HepG2 (cell line): ENCODE results near the gene SH3BP2. TPM values are rescaled to one million over a fixed set of nuclear protein-coding genes. Genes with fewer than 3 reads are reported as not detected.

ENCODE experiments used
- CCAR2 ChIP-seq: fragments of 200-400 bp; formaldehyde crosslinking; optimal IDR thresholded peaks from 2 replicates; pipeline ENCODE3; 2018; ENCODE audit warnings: low read depth, mild to moderate bottlenecking, low read length, moderate library complexity
- CEBPB ChIP-seq: IDR thresholded peaks from 2 replicates; pipeline ENCODE4 v1.6.1; 2011; ENCODE audit warnings: low read depth, low read length, improper control_type of control experiment, borderline replicate concordance
- ELF1 ChIP-seq: sonication (generic); formaldehyde crosslinking; IDR thresholded peaks from 2 replicates; pipeline ENCODE4 v1.4.0; 2020; ENCODE audit warnings: missing genetic modification reagents
- MAFF ChIP-seq: IDR thresholded peaks from 2 replicates; pipeline ENCODE4 v1.6.1; 2011; ENCODE audit warnings: low read depth, low read length, improper control_type of control experiment
- NR3C1 ChIP-seq: sonication (generic); formaldehyde crosslinking; IDR thresholded peaks from 2 replicates; pipeline ENCODE4 v1.4.0; 2020; ENCODE audit warnings: missing genetic modification reagents
- PHF21A ChIP-seq: sonication (generic); formaldehyde crosslinking; IDR thresholded peaks from 2 replicates; pipeline ENCODE4 v1.5.0; 2020; ENCODE audit warnings: mild to moderate bottlenecking, missing genetic modification reagents
- PTBP1 ChIP-seq: fragments of 200-400 bp; formaldehyde crosslinking; IDR thresholded peaks from 2 replicates; pipeline ENCODE4 v1.6.1; 2018; ENCODE audit warnings: low read length, low read depth; ENCODE audit not compliant: poor library complexity, severe bottlenecking
- RNF2 ChIP-seq: fragments of 450-650 bp; conservative IDR thresholded peaks from 2 replicates; pipeline ENCODE4 v1.6.1; 2016; ENCODE audit warnings: low read depth
- TOPORS ChIP-seq: sonication (generic); formaldehyde crosslinking; IDR thresholded peaks from 2 replicates; pipeline ENCODE4 v1.8.0; 2023; ENCODE audit warnings: mild to moderate bottlenecking, missing genetic modification reagents
- ZNF124 ChIP-seq: sonication (generic); formaldehyde crosslinking; IDR thresholded peaks from 2 replicates; pipeline ENCODE4 v1.4.0; 2020; ENCODE audit warnings: missing genetic modification reagents
- ZNF136 ChIP-seq: sonication (generic); formaldehyde crosslinking; IDR thresholded peaks from 2 replicates; pipeline ENCODE4 v1.8.1; 2022; ENCODE audit warnings: low read depth, mild to moderate bottlenecking, moderate library complexity, missing genetic modification reagents
- ZNF232 ChIP-seq: sonication (generic); formaldehyde crosslinking; IDR thresholded peaks from 2 replicates; pipeline ENCODE4 v1.4.0; 2020; ENCODE audit warnings: missing genetic modification reagents, borderline replicate concordance
- ZNF30 ChIP-seq: sonication (generic); formaldehyde crosslinking; IDR thresholded peaks from 2 replicates; pipeline ENCODE4 v1.5.0; 2020; ENCODE audit warnings: mild to moderate bottlenecking, missing genetic modification reagents
- ZNF317 ChIP-seq: sonication (generic); formaldehyde crosslinking; IDR thresholded peaks from 2 replicates; pipeline ENCODE4 v1.5.0; 2020; ENCODE audit warnings: mild to moderate bottlenecking, missing genetic modification reagents
- ZNF44 ChIP-seq: sonication (generic); formaldehyde crosslinking; IDR thresholded peaks from 2 replicates; pipeline ENCODE4 v1.5.1; 2020; ENCODE audit warnings: mild to moderate bottlenecking, missing genetic modification reagents
- ZNF674 ChIP-seq: sonication (generic); formaldehyde crosslinking; IDR thresholded peaks from 2 replicates; pipeline ENCODE4 v1.5.0; 2020; ENCODE audit warnings: low read depth, mild to moderate bottlenecking, missing genetic modification reagents
- polyA plus RNA-seq, 8 experiments: library from polyadenylated mRNA; depleted of rRNA in 3 of 8; stranded (reverse) in 7 of 8; unstranded in 1 of 8; fragments of >200 nt; fragmentation: Illumina TruSeq in 4 of 8; extraction: Trizol in 4 of 8; gene quantifications; 2 replicates each; pipeline versions ENCODE4 v1.2.1 to v1.2.3, GENCODE V29; 2011 to 2016; ENCODE audit warnings: low read depth in 4 of 8, missing spikeins in 1 of 8, mixed read lengths in 1 of 8; ENCODE audit not compliant: insufficient read depth in 1 of 8
- total RNA-seq, 5 experiments: library from RNA; depleted of rRNA; stranded (reverse); fragments of >200 nt; fragmentation: Illumina TruSeq; extraction: Trizol; gene quantifications; 2 replicates each; pipeline ENCODE4 v1.2.3, GENCODE V29; 2016; ENCODE audit warnings: low read depth in 1 of 5
- TF ChIP-seq, protein P1 (sequence below): sonication (generic); formaldehyde crosslinking; IDR thresholded peaks from 2 replicates; pipeline ENCODE4 v1.5.1; 2020; ENCODE audit warnings: mild to moderate bottlenecking, missing genetic modification reagents, moderate library complexity
- TF ChIP-seq, protein P2 (sequence below): IDR thresholded peaks from 2 replicates; pipeline ENCODE4 v1.6.1; 2016; ENCODE audit warnings: mild to moderate bottlenecking
- TF ChIP-seq, protein P3 (sequence below), 2 experiments: sonication (generic) in 1 of 2; formaldehyde crosslinking in 1 of 2; IDR thresholded peaks; 2 replicates each; pipeline versions ENCODE4 v1.4.0 to v1.6.1; 2016 to 2020; ENCODE audit warnings: borderline replicate concordance in 1 of 2, low read depth in 1 of 2, mild to moderate bottlenecking in 1 of 2, missing genetic modification reagents in 1 of 2
- TF ChIP-seq, protein P4 (sequence below): sonication (generic); formaldehyde crosslinking; IDR thresholded peaks from 2 replicates; pipeline ENCODE4 v1.4.0; 2020; ENCODE audit warnings: mild to moderate bottlenecking, missing genetic modification reagents

The SH3BP2 gene
- total and polyA plus RNA-seq, 2 of the 13 experiments (the other 11 are each of a cell fraction or from before 2014, with no cell fraction given): 16.9 to 34.5 TPM

DNA sequence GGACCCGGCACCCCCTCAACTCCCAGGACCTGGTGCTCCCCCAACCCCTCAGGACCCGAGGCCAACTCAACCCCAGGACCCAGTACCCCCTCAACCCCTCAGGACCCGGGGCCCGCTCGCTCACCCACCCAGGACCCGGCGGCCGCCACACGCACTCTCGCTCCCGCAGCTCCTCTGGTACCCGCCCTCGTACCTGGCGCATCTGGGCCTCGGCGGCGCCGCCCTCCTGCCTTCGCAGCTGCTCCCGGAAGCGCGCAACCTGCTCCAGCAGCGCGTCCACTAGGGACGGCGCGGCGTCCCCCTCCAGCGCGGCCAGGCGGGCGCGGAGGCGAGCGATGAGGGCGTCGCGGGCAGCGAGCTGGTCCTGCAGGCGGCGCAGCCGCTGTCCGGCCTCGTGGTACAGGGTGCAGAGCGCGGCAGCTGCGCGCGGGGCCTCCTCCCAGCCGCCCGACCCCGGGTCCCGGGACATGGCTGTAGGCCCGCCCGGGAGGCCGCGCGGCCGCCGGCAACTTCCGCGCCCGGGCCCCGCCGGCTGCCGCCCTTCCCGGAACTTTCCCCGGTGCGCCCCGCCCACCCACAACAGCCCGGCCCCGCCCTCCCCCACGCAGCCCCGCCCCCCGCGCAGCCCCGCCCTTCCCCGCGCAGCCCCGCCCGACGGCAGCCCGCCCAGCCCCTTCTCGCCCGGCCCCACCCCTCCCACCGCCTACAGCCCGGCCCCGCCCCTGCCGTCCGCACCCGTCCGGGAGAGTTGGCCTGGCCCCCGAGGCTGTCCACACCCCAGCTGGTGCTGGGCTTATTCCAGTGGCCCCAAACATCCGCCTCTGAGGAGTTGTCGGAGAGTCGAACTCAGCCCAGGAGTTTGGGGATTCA lies 36.8 kb upstream of the SH3BP2 start, which contains the start of gene TNIP2 (continued):
- no peak for TF ChIP-seq CEBPB
- no peak for TF ChIP-seq ZNF30
- TF ChIP-seq, protein P1, sequence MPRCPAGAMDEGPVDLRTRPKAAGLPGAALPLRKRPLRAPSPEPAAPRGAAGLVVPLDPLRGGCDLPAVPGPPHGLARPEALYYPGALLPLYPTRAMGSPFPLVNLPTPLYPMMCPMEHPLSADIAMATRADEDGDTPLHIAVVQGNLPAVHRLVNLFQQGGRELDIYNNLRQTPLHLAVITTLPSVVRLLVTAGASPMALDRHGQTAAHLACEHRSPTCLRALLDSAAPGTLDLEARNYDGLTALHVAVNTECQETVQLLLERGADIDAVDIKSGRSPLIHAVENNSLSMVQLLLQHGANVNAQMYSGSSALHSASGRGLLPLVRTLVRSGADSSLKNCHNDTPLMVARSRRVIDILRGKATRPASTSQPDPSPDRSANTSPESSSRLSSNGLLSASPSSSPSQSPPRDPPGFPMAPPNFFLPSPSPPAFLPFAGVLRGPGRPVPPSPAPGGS (CRISPR knock-in tag): peak; percentile 82; the same call in 1 of the 2 replicates
- TF ChIP-seq MAFF: no peak
- no peak; the same call in 1 of the 2 replicates for TF ChIP-seq PHF21A (CRISPR knock-in tag)
- TF ChIP-seq, protein P2, sequence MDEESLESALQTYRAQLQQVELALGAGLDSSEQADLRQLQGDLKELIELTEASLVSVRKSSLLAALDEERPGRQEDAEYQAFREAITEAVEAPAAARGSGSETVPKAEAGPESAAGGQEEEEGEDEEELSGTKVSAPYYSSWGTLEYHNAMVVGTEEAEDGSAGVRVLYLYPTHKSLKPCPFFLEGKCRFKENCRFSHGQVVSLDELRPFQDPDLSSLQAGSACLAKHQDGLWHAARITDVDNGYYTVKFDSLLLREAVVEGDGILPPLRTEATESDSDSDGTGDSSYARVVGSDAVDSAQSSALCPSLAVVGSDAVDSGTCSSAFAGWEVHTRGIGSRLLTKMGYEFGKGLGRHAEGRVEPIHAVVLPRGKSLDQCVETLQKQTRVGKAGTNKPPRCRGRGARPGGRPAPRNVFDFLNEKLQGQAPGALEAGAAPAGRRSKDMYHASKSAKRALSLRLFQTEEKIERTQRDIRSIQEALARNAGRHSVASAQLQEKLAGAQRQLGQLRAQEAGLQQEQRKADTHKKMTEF (CRISPR knock-in tag): no peak
- TF ChIP-seq ZNF124 (CRISPR knock-in tag): no peak
- TF ChIP-seq CCAR2: no peak
- TF ChIP-seq, protein P3, sequence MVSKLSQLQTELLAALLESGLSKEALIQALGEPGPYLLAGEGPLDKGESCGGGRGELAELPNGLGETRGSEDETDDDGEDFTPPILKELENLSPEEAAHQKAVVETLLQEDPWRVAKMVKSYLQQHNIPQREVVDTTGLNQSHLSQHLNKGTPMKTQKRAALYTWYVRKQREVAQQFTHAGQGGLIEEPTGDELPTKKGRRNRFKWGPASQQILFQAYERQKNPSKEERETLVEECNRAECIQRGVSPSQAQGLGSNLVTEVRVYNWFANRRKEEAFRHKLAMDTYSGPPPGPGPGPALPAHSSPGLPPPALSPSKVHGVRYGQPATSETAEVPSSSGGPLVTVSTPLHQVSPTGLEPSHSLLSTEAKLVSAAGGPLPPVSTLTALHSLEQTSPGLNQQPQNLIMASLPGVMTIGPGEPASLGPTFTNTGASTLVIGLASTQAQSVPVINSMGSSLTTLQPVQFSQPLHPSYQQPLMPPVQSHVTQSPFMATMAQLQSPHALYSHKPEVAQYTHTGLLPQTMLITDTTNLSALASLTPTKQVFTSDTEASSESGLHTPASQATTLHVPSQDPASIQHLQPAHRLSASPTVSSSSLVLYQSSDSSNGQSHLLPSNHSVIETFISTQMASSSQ (IDR thresholded peaks at IDR 0.05; ENCODE audit: low read depth): no peak
- TF ChIP-seq, protein P3 (CRISPR knock-in tag; IDR thresholded peaks at IDR 0.05; ENCODE audit: borderline replicate concordance): 0 out of 2 replicates have a peak, but pooled peaks have one; percentile 29
- no peak for TF ChIP-seq ZNF317
- TF ChIP-seq TOPORS (CRISPR knock-in tag): peak; percentile 91; the same call in 1 of the 2 replicates
- TF ChIP-seq, protein P4, sequence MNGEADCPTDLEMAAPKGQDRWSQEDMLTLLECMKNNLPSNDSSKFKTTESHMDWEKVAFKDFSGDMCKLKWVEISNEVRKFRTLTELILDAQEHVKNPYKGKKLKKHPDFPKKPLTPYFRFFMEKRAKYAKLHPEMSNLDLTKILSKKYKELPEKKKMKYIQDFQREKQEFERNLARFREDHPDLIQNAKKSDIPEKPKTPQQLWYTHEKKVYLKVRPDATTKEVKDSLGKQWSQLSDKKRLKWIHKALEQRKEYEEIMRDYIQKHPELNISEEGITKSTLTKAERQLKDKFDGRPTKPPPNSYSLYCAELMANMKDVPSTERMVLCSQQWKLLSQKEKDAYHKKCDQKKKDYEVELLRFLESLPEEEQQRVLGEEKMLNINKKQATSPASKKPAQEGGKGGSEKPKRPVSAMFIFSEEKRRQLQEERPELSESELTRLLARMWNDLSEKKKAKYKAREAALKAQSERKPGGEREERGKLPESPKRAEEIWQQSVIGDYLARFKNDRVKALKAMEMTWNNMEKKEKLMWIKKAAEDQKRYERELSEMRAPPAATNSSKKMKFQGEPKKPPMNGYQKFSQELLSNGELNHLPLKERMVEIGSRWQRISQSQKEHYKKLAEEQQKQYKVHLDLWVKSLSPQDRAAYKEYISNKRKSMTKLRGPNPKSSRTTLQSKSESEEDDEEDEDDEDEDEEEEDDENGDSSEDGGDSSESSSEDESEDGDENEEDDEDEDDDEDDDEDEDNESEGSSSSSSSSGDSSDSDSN (CRISPR knock-in tag): peak; percentile 88; the same call in 1 of the 2 replicates
- no peak for TF ChIP-seq ZNF136
- peak; percentile 67; the same call in 1 of the 2 replicates for TF ChIP-seq RNF2
- TF ChIP-seq NR3C1: no peak
- TF ChIP-seq PTBP1: no peak
- TF ChIP-seq ZNF232 (CRISPR knock-in tag): no peak
- TF ChIP-seq ELF1 (CRISPR knock-in tag): peak; percentile 68
- 0 out of 2 replicates have a peak, but pooled peaks have one; percentile 66 for TF ChIP-seq ZNF674 (CRISPR knock-in tag)
- no peak for TF ChIP-seq ZNF44
